GM06990 (cell line): Measurements from ENCODE around the gene PPID.
A peak's percentile ranks its signal among the peaks of the same experiment; 100 is the strongest.
"Not testable (repeated sequence)": the region's sequence is repeated elsewhere in the genome, so short reads cannot be mapped to it uniquely, and the experiment has no call there.

Experiments
- DNase-seq: peaks from one replicate; pipeline ENCODE4 v3.0.0-alpha.2; 2011; ENCODE audit not compliant: insufficient read length; ENCODE audit errors: extremely low read depth
- H3K27me3 ChIP-seq: replicated peaks from 2 replicates; pipeline ENCODE4 v1.6.0; 2011; ENCODE audit warnings: low read length; ENCODE audit not compliant: control insufficient read depth, insufficient read depth
- H3K36me3 ChIP-seq: 2 replicates; pipeline ENCODE4 v1.5.1; 2011; ENCODE audit warnings: low read length; ENCODE audit not compliant: control insufficient read depth, insufficient read depth
- H3K4me3 ChIP-seq: replicated peaks from 2 replicates; pipeline ENCODE4 v1.5.1; 2011; ENCODE audit warnings: low read depth, mild to moderate bottlenecking, control low read depth, low read length
- TF ChIP-seq, protein P1 (sequence below): IDR thresholded peaks from 2 replicates; pipeline ENCODE4 v1.5.1; 2011; ENCODE audit warnings: low read length, control low read depth, mild to moderate bottlenecking, inconsistent platforms; ENCODE audit not compliant: insufficient read depth, poor library complexity, severe bottlenecking

PPID gene

DNA sequence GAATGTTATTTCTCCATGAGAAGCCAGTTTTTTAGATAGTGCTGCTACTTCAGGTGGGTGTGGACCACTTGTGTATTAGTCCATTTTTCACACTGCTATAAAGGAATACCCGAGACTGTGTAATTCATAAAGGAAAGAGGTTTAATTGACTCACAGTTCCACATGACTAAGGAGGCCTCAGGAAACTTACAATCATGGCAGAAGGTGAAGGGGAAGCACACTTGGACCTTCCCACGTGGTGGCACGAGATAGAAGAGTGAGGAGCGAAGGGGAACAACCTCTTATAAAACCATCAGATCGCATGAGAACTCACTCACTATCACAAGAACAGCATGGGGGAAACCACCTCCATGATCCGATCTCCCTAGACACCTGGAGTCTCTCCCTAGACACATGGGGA is 3.4 kb upstream of the PPID start:
- H3K27me3 ChIP-seq, result no peaks in the 10 kb centered on the region
- no peaks in the 10 kb centered on the region for H3K36me3 ChIP-seq
- TF ChIP-seq, protein P1, sequence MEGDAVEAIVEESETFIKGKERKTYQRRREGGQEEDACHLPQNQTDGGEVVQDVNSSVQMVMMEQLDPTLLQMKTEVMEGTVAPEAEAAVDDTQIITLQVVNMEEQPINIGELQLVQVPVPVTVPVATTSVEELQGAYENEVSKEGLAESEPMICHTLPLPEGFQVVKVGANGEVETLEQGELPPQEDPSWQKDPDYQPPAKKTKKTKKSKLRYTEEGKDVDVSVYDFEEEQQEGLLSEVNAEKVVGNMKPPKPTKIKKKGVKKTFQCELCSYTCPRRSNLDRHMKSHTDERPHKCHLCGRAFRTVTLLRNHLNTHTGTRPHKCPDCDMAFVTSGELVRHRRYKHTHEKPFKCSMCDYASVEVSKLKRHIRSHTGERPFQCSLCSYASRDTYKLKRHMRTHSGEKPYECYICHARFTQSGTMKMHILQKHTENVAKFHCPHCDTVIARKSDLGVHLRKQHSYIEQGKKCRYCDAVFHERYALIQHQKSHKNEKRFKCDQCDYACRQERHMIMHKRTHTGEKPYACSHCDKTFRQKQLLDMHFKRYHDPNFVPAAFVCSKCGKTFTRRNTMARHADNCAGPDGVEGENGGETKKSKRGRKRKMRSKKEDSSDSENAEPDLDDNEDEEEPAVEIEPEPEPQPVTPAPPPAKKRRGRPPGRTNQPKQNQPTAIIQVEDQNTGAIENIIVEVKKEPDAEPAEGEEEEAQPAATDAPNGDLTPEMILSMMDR, result no peak
- H3K4me3 ChIP-seq, result no peak overlapping the region
- DNase-seq, result no peak

DNA sequence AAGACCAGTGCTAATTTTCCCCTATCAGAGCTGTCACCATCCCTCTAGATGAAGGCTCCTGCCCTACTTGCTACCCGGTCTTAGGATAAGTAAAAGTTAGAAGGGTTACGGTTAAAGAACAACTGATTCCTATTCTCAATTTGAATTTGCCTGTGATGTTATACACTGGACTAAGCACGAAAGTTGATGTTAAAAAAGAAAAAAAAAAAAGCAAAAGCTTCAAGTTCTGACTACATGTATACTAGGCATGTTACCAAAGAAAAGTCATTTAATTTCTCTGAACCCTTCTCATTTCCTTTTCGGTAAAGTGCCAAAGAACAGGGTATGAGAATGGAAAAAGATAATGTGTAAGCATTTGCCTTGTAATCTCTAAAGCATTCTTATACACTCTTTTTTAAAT is 1.4 kb upstream of the PPID start:
- no peak overlapping the region for H3K4me3 ChIP-seq
- no peak for DNase-seq
- TF ChIP-seq, protein P1, result no peak
- H3K27me3 ChIP-seq, result no peaks in the 10 kb centered on the region
- H3K36me3 ChIP-seq, result peaks cover 4% of the 10 kb centered on the region; the same call in 1 of the 2 replicates

DNA sequence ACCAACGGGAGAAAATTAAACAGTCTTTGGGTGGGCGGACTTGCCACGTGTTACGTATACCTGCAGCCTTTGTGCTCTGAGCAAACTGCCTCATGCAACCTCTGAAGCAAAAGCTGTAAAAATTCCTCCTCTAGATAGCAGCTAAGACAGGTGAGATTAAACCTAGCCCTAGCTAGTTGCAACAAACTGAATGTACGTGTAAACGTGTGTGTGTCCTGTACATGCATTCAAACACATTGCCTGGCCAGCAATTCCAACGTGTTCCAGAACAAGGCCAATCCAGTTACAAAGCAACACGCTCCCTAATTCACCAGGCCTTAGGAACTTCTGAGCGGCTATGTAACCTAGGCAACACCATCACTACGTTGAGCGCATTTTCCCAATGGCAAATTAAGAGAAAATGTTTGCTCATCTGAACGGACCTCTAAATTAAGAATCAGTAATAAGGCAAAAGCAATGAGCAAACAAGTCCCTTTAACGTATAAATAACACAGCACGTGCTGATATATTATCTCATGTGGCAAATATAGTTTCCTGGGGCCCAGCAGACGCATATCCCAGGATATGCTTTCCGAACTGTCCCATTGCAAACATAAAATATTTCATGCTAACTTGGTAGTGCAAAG is 792 bp downstream of the PPID start:
- TF ChIP-seq, protein P1, result no peak
- H3K36me3 ChIP-seq, result peaks cover 6% of the 10 kb centered on the region
- H3K27me3 ChIP-seq, result no peaks in the 10 kb centered on the region
- H3K4me3 ChIP-seq, result peak overlapping the region; percentile 72
- DNase-seq, result no peak

DNA sequence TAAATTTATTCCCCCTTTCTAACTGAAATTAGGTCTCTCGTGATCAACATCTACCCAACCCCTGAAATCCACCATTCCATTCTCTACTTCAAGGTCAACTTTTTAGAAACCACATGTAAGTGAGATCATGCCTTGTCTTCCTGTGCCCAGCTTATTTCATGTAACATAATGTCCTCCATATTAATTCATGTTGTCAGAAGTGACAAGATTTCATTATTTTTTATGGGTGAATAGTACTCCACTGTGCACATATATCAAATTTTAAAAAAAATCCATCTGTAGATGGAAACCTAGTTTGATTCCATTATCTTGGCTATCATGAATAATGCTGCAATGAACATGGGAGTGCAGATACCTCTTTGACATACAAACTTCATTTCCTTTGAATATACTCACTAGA is 1.5 kb downstream of the PPID start:
- DNase-seq, result no peak
- Histone ChIP-seq H3K4me3 (peak overlapping the region; percentile 72), H3K36me3 (peaks cover 6% of the 10 kb centered on the region), H3K27me3 (no peaks in the 10 kb centered on the region)
- TF ChIP-seq, protein P1, result no peak

DNA sequence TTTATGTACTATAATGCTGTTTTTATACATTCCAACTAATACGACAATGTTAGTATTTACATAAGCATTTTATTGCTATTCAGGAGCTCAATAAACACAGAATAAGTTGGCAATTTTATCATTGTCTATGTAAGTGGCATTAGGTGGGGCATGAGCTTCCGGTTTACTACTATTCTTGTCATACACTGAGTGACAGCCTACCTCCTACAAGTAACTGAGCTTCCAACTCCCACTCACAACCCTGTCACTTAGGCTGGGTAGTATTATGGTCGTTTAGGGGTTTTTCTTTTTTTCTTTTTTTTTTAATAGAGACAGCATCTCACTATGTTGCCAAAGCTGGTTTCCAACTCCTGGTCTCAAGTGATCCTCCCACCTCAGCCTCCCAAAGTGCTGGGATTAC is 7.4 kb downstream of the PPID start:
- DNase-seq, result no peak
- Histone ChIP-seq H3K4me3 (no peak overlapping the region), H3K27me3 (no peaks in the 10 kb centered on the region), H3K36me3 (peaks cover 6% of the 10 kb centered on the region)
- TF ChIP-seq, protein P1, result no peak

DNA sequence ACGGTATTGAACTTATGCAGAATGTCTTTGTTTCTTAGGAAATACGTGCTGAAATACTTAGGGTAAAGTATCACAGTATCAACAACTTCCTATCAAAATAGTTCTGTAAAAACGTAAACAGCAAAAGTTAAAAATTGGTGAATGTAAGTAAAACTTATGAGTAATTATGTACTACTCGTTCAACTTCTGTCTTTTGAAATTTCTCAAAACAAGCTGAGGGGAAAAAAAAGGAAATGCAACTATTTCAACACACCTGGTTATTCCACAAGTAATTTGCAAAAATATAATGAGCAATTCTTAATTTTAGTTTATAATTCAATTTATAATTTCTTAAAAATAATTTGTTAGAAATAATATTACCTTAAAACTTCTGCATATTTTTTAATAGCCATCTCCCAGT is 8.3 kb downstream of the PPID start:
- no peak overlapping the region for H3K4me3 ChIP-seq
- no peak for DNase-seq
- no peaks in the 10 kb centered on the region for H3K27me3 ChIP-seq
- H3K36me3 ChIP-seq, result peaks cover 5% of the 10 kb centered on the region
- TF ChIP-seq, protein P1, result no peak

DNA sequence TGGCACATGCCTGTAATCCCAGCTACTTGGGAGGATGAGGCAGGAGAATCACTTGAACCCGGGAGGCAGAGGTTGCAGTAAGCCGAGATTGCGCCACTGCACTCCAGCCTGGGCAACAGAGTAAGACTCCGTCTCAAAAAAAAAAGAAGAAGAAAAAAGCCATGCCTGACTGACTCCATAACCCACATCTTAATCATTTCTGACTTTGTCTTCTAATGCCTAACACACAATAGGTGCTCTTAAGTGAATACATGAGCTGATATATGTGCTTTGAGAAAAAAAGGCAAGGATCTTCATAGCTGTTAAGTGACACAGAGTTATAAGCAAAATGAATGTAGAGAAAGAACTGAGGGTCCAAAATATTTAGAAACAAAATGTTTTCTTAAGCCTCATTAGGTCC is 10.6 kb downstream of the PPID start:
- H3K36me3 ChIP-seq, DNase-seq, H3K27me3 ChIP-seq, H3K4me3 ChIP-seq: not testable (repeated sequence)
